H1 (cell line): ENCODE measurements around the gene BTNL3. TPM values are rescaled to one million over a fixed set of nuclear protein-coding genes. Genes with fewer than 3 reads are reported as not detected.

Source experiments
- polyA plus RNA-seq, 7 experiments: library from polyadenylated mRNA; depleted of rRNA in 3 of 7; stranded (reverse) in 5 of 7; unstranded in 2 of 7; fragments of >200 nt in 5 of 7; fragments of 200-250 nt in 2 of 7; gene quantifications; 1 replicate in 5 of 7; 2 replicates in 1 of 7; 4 replicates in 1 of 7; pipeline versions ENCODE4 v1.2.1 to v1.2.3, GENCODE V29; 2011 to 2013; ENCODE audit warnings: missing spikeins in 2 of 7, mixed read lengths in 2 of 7
- total RNA-seq: library from RNA; stranded (reverse); fragmentation: NEBNext Ultra II Directional; extraction: Animal tissue kit (Norgen Biotek cat#: 25700); gene quantifications from 2 replicates; pipeline ENCODE4 v1.2.1, GENCODE V29; 2021
- TF ChIP-seq, protein P1 (sequence below): fragments of 300-600 bp; sonication (generic); IDR thresholded peaks from 2 replicates; pipeline ENCODE4 v1.7.1; 2012; ENCODE audit warnings: low read length, moderate library complexity, mild to moderate bottlenecking, inconsistent platforms; ENCODE audit not compliant: insufficient replicate concordance

Gene BTNL3
- total and polyA plus RNA-seq, 2 of the 8 experiments (the other 6 are each of a cell fraction or from before 2014, with no cell fraction given), result not detected

DNA sequence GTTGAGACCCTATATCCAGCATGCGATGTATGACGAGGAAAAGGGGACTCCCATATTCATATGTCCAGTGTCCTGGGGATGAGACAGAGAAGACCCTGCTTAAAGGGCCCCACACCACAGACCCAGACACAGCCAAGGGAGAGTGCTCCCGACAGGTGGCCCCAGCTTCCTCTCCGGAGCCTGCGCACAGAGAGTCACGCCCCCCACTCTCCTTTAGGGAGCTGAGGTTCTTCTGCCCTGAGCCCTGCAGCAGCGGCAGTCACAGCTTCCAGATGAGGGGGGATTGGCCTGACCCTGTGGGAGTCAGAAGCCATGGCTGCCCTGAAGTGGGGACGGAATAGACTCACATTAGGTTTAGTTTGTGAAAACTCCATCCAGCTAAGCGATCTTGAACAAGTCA, 17.1 kb downstream of the BTNL3 start (continued):
- TF ChIP-seq, protein P1, sequence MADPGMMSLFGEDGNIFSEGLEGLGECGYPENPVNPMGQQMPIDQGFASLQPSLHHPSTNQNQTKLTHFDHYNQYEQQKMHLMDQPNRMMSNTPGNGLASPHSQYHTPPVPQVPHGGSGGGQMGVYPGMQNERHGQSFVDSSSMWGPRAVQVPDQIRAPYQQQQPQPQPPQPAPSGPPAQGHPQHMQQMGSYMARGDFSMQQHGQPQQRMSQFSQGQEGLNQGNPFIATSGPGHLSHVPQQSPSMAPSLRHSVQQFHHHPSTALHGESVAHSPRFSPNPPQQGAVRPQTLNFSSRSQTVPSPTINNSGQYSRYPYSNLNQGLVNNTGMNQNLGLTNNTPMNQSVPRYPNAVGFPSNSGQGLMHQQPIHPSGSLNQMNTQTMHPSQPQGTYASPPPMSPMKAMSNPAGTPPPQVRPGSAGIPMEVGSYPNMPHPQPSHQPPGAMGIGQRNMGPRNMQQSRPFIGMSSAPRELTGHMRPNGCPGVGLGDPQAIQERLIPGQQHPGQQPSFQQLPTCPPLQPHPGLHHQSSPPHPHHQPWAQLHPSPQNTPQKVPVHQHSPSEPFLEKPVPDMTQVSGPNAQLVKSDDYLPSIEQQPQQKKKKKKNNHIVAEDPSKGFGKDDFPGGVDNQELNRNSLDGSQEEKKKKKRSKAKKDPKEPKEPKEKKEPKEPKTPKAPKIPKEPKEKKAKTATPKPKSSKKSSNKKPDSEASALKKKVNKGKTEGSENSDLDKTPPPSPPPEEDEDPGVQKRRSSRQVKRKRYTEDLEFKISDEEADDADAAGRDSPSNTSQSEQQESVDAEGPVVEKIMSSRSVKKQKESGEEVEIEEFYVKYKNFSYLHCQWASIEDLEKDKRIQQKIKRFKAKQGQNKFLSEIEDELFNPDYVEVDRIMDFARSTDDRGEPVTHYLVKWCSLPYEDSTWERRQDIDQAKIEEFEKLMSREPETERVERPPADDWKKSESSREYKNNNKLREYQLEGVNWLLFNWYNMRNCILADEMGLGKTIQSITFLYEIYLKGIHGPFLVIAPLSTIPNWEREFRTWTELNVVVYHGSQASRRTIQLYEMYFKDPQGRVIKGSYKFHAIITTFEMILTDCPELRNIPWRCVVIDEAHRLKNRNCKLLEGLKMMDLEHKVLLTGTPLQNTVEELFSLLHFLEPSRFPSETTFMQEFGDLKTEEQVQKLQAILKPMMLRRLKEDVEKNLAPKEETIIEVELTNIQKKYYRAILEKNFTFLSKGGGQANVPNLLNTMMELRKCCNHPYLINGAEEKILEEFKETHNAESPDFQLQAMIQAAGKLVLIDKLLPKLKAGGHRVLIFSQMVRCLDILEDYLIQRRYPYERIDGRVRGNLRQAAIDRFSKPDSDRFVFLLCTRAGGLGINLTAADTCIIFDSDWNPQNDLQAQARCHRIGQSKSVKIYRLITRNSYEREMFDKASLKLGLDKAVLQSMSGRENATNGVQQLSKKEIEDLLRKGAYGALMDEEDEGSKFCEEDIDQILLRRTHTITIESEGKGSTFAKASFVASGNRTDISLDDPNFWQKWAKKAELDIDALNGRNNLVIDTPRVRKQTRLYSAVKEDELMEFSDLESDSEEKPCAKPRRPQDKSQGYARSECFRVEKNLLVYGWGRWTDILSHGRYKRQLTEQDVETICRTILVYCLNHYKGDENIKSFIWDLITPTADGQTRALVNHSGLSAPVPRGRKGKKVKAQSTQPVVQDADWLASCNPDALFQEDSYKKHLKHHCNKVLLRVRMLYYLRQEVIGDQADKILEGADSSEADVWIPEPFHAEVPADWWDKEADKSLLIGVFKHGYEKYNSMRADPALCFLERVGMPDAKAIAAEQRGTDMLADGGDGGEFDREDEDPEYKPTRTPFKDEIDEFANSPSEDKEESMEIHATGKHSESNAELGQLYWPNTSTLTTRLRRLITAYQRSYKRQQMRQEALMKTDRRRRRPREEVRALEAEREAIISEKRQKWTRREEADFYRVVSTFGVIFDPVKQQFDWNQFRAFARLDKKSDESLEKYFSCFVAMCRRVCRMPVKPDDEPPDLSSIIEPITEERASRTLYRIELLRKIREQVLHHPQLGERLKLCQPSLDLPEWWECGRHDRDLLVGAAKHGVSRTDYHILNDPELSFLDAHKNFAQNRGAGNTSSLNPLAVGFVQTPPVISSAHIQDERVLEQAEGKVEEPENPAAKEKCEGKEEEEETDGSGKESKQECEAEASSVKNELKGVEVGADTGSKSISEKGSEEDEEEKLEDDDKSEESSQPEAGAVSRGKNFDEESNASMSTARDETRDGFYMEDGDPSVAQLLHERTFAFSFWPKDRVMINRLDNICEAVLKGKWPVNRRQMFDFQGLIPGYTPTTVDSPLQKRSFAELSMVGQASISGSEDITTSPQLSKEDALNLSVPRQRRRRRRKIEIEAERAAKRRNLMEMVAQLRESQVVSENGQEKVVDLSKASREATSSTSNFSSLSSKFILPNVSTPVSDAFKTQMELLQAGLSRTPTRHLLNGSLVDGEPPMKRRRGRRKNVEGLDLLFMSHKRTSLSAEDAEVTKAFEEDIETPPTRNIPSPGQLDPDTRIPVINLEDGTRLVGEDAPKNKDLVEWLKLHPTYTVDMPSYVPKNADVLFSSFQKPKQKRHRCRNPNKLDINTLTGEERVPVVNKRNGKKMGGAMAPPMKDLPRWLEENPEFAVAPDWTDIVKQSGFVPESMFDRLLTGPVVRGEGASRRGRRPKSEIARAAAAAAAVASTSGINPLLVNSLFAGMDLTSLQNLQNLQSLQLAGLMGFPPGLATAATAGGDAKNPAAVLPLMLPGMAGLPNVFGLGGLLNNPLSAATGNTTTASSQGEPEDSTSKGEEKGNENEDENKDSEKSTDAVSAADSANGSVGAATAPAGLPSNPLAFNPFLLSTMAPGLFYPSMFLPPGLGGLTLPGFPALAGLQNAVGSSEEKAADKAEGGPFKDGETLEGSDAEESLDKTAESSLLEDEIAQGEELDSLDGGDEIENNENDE, result no peak
